ENCODE results near the gene PPIE. TPM values are rescaled to one million over a fixed set of nuclear protein-coding genes. Genes with fewer than 3 reads are reported as not detected.

PPIE gene
- 32.4 TPM for total RNA-seq

- peak in 1 of 2 donors; percentile 62 for TF ChIP-seq POLR2AphosphoS5 (IDR thresholded peaks at IDR 0.05; ENCODE audit: insufficient read depth in 1 of 2, low read depth in 1 of 2)
- TF ChIP-seq, protein P1, sequence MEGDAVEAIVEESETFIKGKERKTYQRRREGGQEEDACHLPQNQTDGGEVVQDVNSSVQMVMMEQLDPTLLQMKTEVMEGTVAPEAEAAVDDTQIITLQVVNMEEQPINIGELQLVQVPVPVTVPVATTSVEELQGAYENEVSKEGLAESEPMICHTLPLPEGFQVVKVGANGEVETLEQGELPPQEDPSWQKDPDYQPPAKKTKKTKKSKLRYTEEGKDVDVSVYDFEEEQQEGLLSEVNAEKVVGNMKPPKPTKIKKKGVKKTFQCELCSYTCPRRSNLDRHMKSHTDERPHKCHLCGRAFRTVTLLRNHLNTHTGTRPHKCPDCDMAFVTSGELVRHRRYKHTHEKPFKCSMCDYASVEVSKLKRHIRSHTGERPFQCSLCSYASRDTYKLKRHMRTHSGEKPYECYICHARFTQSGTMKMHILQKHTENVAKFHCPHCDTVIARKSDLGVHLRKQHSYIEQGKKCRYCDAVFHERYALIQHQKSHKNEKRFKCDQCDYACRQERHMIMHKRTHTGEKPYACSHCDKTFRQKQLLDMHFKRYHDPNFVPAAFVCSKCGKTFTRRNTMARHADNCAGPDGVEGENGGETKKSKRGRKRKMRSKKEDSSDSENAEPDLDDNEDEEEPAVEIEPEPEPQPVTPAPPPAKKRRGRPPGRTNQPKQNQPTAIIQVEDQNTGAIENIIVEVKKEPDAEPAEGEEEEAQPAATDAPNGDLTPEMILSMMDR (IDR thresholded peaks at IDR 0.05) = no peak
- H3K27me3 ChIP-seq = no peaks in the 10 kb centered on the region
- peak within 1 kb of the TSS; percentile 42 for H3K27ac ChIP-seq
- intact Hi-C loops (cut with DNase I) = no loop called here
- peaks cover 22% of the 10 kb centered on the region for H3K4me1 ChIP-seq
- peak in 1 of 2 donors; percentile 89 for DNase-seq (ENCODE audit: extremely low spot score in 2 of 2)
- H3K36me3 ChIP-seq = peaks cover 0 to 31% of the 10 kb centered on the region in 2 donors
- H3K9me3 ChIP-seq = no peaks in the 10 kb centered on the region
- peak within 1 kb of the TSS; percentile 60 to 87 for H3K4me3 ChIP-seq
These were observed at the start of gene PPIE for GRCh38 chr1:39738622-39739366. Gene PPIE, plus strand, starts transcription at chr1:39738882. Its CDS starts 19 bp downstream, at chr1:39738901.

DNA sequence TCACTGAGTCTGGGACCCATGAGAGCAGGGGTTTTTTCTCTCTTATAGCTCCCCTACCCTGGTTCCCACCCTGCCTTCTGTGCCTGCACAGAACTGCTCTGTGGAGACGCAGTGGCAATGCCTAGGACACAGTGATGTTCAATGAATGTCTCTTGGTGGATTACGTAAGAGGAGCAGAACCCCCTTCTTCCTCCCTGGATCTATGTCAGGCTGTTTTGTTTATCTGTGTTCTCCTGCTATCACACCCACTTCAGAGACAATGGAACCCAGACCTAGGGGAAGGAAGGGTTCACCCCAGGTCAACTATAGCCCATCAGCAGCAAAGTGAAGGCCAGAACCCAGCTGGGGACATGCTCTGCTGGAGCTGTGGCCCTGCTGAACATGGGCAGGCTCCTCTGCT is 49.5 kb upstream of the PPIE start:
- DNase-seq (ENCODE audit: extremely low spot score in 2 of 2) = no peak
- TF ChIP-seq POLR2AphosphoS5 (IDR thresholded peaks at IDR 0.05; ENCODE audit: insufficient read depth in 1 of 2, low read depth in 1 of 2) = no peak
- no peak for TF ChIP-seq POLR2A (IDR thresholded peaks at IDR 0.05)
- TF ChIP-seq, protein P1 (IDR thresholded peaks at IDR 0.05) = no peak
- H3K27me3 ChIP-seq = no peaks in the 10 kb centered on the region
- H3K4me3 ChIP-seq = no peak overlapping the region
- peaks cover 21% of the 10 kb centered on the region for H3K4me1 ChIP-seq
- intact Hi-C loops (cut with DNase I) = no loop called here
- H3K27ac ChIP-seq = no peak overlapping the region
- no peaks in the 10 kb centered on the region for H3K36me3 ChIP-seq
- no peaks in the 10 kb centered on the region for H3K9me3 ChIP-seq

DNA sequence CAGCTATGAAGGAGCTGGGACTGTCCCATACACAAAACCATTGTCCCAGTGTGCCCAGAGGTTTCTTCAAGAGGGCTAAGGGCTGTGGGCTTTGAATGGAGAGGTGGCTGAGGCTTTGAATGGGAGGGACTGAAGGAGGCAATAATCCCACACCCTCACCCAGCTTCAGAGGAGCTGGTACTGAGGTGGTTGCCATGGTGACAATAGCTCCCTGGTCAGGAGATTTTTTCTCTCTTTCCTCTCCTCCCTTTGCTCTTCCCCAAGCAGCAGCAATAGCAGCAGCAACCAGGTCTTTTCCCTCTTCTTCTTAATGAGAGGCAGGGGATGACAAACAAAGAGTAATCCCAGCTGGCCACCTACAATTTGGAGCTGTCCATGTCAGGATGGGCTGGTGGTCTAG is 49.0 kb upstream of the PPIE start:
- Histone ChIP-seq H3K27me3 (no peaks in the 10 kb centered on the region), H3K4me1 (peaks cover 21% of the 10 kb centered on the region), H3K27ac (no peak overlapping the region), H3K4me3 (no peak overlapping the region), H3K9me3 (no peaks in the 10 kb centered on the region), H3K36me3 (no peaks in the 10 kb centered on the region)
- intact Hi-C loops (cut with DNase I) = no loop called here
- no peak for DNase-seq (ENCODE audit: extremely low spot score in 2 of 2)
- TF ChIP-seq, protein P1 (IDR thresholded peaks at IDR 0.05) = no peak
- TF ChIP-seq POLR2A (IDR thresholded peaks at IDR 0.05) (no peak), POLR2AphosphoS5 (IDR thresholded peaks at IDR 0.05; ENCODE audit: insufficient read depth in 1 of 2, low read depth in 1 of 2) (no peak)

- Histone ChIP-seq H3K27me3 (no peaks in the 10 kb centered on the region), H3K9me3 (no peaks in the 10 kb centered on the region), H3K27ac (no peak overlapping the region), H3K36me3 (no peaks in the 10 kb centered on the region), H3K4me1 (peaks cover 21% of the 10 kb centered on the region), H3K4me3 (no peak overlapping the region)
- no peak for DNase-seq (ENCODE audit: extremely low spot score in 2 of 2)
- intact Hi-C loops (cut with DNase I) = no loop called here
- TF ChIP-seq, protein P1 (IDR thresholded peaks at IDR 0.05) = no peak
- TF ChIP-seq POLR2A (IDR thresholded peaks at IDR 0.05) (no peak), POLR2AphosphoS5 (IDR thresholded peaks at IDR 0.05; ENCODE audit: insufficient read depth in 1 of 2, low read depth in 1 of 2) (no peak)
These were observed 48.5 kb upstream of the PPIE start for GRCh38 chr1:39690225-39690624.

DNA sequence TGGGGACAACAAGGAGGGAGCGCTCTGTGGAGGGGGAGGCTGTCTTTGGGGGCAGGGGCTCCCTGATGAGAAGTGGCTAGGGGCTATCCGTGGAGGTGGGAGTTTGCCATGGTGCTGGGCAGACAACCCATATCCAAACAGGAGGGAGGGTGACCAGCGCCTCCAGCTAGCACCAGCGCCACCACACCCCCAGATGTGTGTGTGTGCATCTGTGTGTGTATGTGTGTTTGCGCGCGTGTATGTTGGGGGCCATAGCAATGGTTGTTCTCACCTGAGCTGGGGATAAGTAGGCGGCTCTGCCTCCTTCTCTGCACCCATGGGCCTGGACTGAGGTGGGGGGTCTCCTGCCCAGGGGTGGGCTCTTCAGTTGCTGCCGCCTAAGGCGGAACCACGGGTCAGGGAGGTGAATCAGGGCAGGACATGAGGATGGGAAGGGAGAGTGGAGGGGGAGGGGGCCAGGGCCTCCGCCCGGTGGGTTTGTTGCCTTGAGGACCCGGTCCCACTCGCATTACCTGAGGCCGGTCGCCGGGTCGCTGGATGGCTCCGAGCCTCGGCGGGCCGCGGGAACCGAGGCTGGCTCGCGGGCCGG is 47.8 kb upstream of the PPIE start:
- H3K4me3 ChIP-seq = peak overlapping the region; percentile 21 to 34
- TF ChIP-seq, protein P1 (IDR thresholded peaks at IDR 0.05) = no peak
- TF ChIP-seq POLR2A (IDR thresholded peaks at IDR 0.05) = no peak
- no peak for TF ChIP-seq POLR2AphosphoS5 (IDR thresholded peaks at IDR 0.05; ENCODE audit: insufficient read depth in 1 of 2, low read depth in 1 of 2)
- no peak for DNase-seq (ENCODE audit: extremely low spot score in 2 of 2)
- peaks cover 21% of the 10 kb centered on the region for H3K4me1 ChIP-seq
- H3K9me3 ChIP-seq = no peaks in the 10 kb centered on the region
- no peaks in the 10 kb centered on the region for H3K27me3 ChIP-seq
- H3K36me3 ChIP-seq = no peaks in the 10 kb centered on the region
- no peak overlapping the region for H3K27ac ChIP-seq
- intact Hi-C loops (cut with DNase I) = no loop called here
